Parathyroid adenoma (tissue), 2 donors: ENCODE measurements around the gene HINFP.
A peak's percentile ranks its signal among the peaks of the same experiment; 100 is the strongest.

Experiments
- H2AFZ ChIP-seq: fragments of 300-600 bp; sonication (generic); one replicate; pipeline ENCODE4 v1.7.0; 2017; ENCODE audit warnings: antibody characterized with exemption, mild to moderate bottlenecking
- H3K27ac ChIP-seq: fragments of 300-600 bp; sonication (generic); one replicate; pipeline ENCODE4 v1.7.0; 2017
- H3K27me3 ChIP-seq: fragments of 300-600 bp; sonication (generic); one replicate; pipeline ENCODE4 v1.7.0; 2017; ENCODE audit warnings: low read length; ENCODE audit not compliant: control insufficient read depth, insufficient read depth
- H3K36me3 ChIP-seq: fragments of 300-600 bp; sonication (generic); one replicate; pipeline ENCODE4 v1.7.0; 2017; ENCODE audit warnings: low read length; ENCODE audit not compliant: control insufficient read depth, insufficient read depth
- H3K4me1 ChIP-seq: fragments of 300-600 bp; sonication (generic); one replicate; pipeline ENCODE4 v1.7.0; 2017; ENCODE audit warnings: control low read depth
- H3K4me2 ChIP-seq: fragments of 300-600 bp; sonication (generic); one replicate; pipeline ENCODE4 v1.7.0; 2017; ENCODE audit warnings: low read length
- H3K4me3 ChIP-seq: fragments of 300-600 bp; sonication (generic); one replicate; pipeline ENCODE4 v1.7.0; 2017; ENCODE audit warnings: low read depth, low read length
- H3K79me2 ChIP-seq: fragments of 300-600 bp; sonication (generic); one replicate; pipeline ENCODE4 v1.7.0; 2017; ENCODE audit warnings: control low read depth
- H3K9ac ChIP-seq: fragments of 300-600 bp; sonication (generic); one replicate; pipeline ENCODE4 v1.7.0; 2017; ENCODE audit warnings: mild to moderate bottlenecking
- H3K9me3 ChIP-seq: fragments of 300-600 bp; sonication (generic); one replicate; pipeline ENCODE4 v1.7.0; 2017; ENCODE audit warnings: low read length; ENCODE audit not compliant: control insufficient read depth
- CTCF ChIP-seq: fragments of 300-600 bp; sonication (generic); IDR thresholded peaks from one replicate; pipeline ENCODE4 v1.7.0; 2017; ENCODE audit warnings: antibody characterized with exemption, mild to moderate bottlenecking
- donor health status: primary hyperparathyroidism.

The HINFP gene

GRCh38 chr11:119089319-119089718 lies 32.1 kb upstream of the HINFP start:
- TF ChIP-seq CTCF, result no peak
- H3K27ac ChIP-seq, result no peak overlapping the region
- peaks cover 14% of the 10 kb centered on the region for H3K4me1 ChIP-seq

DNA sequence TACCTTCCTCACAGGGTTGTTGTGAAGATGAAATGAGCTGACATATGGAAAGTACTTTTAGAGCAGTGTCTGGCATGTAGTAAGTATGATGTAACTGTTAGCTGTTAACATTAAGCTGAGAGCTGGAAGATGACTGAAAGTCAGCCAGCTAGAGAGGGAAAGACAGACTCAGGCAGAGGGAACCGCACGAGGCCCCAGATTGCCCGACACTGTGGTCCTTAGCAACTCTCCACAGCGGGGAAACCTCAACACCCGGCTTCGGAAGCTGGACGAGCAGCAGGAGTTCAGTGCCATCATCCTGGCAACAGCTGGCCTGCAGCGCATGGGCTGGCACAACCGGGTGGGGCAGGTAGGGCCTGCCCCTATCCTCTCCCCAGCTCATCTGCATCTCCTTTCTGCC lies 30.2 kb upstream of the HINFP start:
- Histone ChIP-seq H3K79me2 (no peaks in the 10 kb centered on the region), H3K27me3 (no peaks in the 10 kb centered on the region), H3K4me2 (no peak overlapping the region), H3K4me3 (no peak overlapping the region), H3K27ac (no peak overlapping the region), H3K9me3 (no peaks in the 10 kb centered on the region), H3K4me1 (peaks cover 7% of the 10 kb centered on the region), H3K36me3 (no peaks in the 10 kb centered on the region), H2AFZ (no peak overlapping the region), H3K9ac (no peak overlapping the region)
- TF ChIP-seq CTCF, result no peak

More at GRCh38 chr11:119089319-119089718, 32.1 kb upstream of the HINFP start:
- H3K79me2 ChIP-seq, result no peaks in the 10 kb centered on the region
- H3K9me3 ChIP-seq, result no peaks in the 10 kb centered on the region
- H3K36me3 ChIP-seq, result no peaks in the 10 kb centered on the region
- no peak overlapping the region for H3K9ac ChIP-seq
- no peaks in the 10 kb centered on the region for H3K27me3 ChIP-seq
- H3K4me3 ChIP-seq, result no peak overlapping the region
- no peak overlapping the region for H2AFZ ChIP-seq
- H3K4me2 ChIP-seq, result no peak overlapping the region

DNA sequence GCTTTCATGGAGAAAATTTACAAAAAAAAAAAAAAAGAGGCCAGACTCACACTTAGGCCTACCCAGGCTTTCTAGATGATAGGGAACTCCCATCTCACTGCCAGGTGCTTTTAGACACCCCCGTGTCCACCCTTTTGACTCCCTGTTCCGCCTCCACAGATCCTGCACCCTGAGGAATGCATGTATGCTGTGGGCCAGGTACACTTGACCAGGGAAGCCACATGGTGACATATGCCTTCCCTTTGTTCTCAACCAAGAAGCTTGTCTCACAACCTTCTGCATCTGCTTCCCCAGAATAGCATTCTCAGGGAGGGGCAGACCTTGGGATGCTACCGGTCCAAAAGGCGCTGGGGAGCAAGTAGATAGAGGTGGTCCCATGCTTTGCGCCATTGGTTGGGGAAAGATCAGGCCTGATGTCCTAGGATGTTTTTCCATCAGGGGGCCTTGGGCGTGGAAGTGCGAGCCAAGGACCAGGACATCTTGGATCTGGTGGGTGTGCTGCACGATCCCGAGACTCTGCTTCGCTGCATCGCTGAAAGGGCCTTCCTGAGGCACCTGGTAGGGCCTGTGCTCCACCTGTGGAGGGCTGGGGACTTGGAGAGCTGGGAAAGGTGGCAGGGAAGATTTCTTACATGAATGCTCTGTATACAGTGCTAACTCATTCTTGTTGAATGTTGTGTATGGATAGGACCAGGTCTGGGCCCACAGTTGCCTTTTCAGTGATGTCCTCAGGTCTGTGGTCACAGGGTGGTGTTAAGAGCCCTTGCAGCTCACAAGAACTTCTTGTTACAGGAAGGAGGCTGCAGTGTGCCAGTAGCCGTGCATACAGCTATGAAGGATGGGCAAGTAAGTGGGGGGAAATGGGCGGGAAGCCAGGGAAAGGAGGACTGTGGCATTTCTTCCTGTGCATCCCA lies 29.2 kb upstream of the HINFP start:
- peaks cover 7% of the 10 kb centered on the region for H3K4me1 ChIP-seq
- H3K4me2 ChIP-seq, result no peak overlapping the region
- no peaks in the 10 kb centered on the region for H3K9me3 ChIP-seq
- H3K27ac ChIP-seq, result no peak overlapping the region
- no peak overlapping the region for H3K4me3 ChIP-seq
- H3K9ac ChIP-seq, result no peak overlapping the region
- H3K36me3 ChIP-seq, result no peaks in the 10 kb centered on the region
- no peak for TF ChIP-seq CTCF
- no peaks in the 10 kb centered on the region for H3K79me2 ChIP-seq
- no peaks in the 10 kb centered on the region for H3K27me3 ChIP-seq
- H2AFZ ChIP-seq, result no peak overlapping the region

- H3K4me1 ChIP-seq, result peaks cover 7% of the 10 kb centered on the region
- no peak overlapping the region for H3K27ac ChIP-seq
- H3K36me3 ChIP-seq, result no peaks in the 10 kb centered on the region
- no peaks in the 10 kb centered on the region for H3K27me3 ChIP-seq
- H3K4me2 ChIP-seq, result peak overlapping the region; percentile 96
- H3K9ac ChIP-seq, result no peak overlapping the region
- no peak overlapping the region for H2AFZ ChIP-seq
- peak overlapping the region; percentile 77 for H3K4me3 ChIP-seq
- TF ChIP-seq CTCF, result no peak
- no peaks in the 10 kb centered on the region for H3K79me2 ChIP-seq
- H3K9me3 ChIP-seq, result no peaks in the 10 kb centered on the region
These were observed 28.2 kb upstream of the HINFP start for GRCh38 chr11:119092880-119093842.
